IMR-90 (cell line): ENCODE data around the gene IGF1R. TPM values are rescaled to one million over a fixed set of nuclear protein-coding genes. Genes with fewer than 3 reads are reported as not detected.

Experiments
- ATAC-seq: fragments of 200-7000 bp; cut with Tn5 transposase; 2 replicates; pipeline ENCODE4 v1.9.1; 2020; ENCODE audit warnings: low read depth, mild to moderate bottlenecking, moderate library complexity
- BruUV-seq: library from RNA; stranded (reverse); fragments of 400-500 nt; replicated peaks from 2 replicates; lab custom pipeline; 2021; lab: Mats Ljungman, UMichigan
- CTCF ChIA-PET: fragments of 300-600 bp; formaldehyde crosslinking; extraction: SDS; loops from one replicate; lab custom pipeline; 2021; ENCODE audit warnings: antibody characterized with exemption; lab: Yijun Ruan, JAX
- POLR2A ChIA-PET: fragments of 300-600 bp; sonication (Branson Sonifier 250); formaldehyde crosslinking; loops from one replicate; lab custom pipeline; 2022; ENCODE audit warnings: antibody characterized with exemption; ENCODE audit not compliant: unreplicated experiment; lab: Charles Lee
- DNase-seq: peaks from one replicate; pipeline ENCODE4 v3.0.0; 2013
- H2AFZ ChIP-seq: replicated peaks from 2 replicates; pipeline ENCODE3; 2013; ENCODE audit warnings: low read length, mild to moderate bottlenecking; ENCODE audit not compliant: poor library complexity
- H2AK5ac ChIP-seq: 2 replicates; pipeline ENCODE4 v1.6.1; 2013; ENCODE audit warnings: low read depth, low read length, inconsistent platforms
- H2AK9ac ChIP-seq: replicated peaks from 2 replicates; pipeline ENCODE3; 2013; ENCODE audit warnings: mild to moderate bottlenecking, low read depth, low read length, moderate library complexity; ENCODE audit not compliant: poor library complexity
- H2BK120ac ChIP-seq: 2 replicates; pipeline ENCODE4 v1.6.1; 2013; ENCODE audit warnings: low read depth, low read length, inconsistent platforms
- H2BK15ac ChIP-seq: 3 replicates; pipeline ENCODE4 v1.6.1; 2013; ENCODE audit warnings: low read depth, low read length, inconsistent platforms
- H2BK20ac ChIP-seq: 2 replicates; pipeline ENCODE4 v1.6.1; 2013; ENCODE audit warnings: low read depth, mild to moderate bottlenecking, inconsistent platforms, low read length, moderate library complexity
- H2BK5ac ChIP-seq: 2 replicates; pipeline ENCODE4 v1.6.1; 2013; ENCODE audit warnings: mild to moderate bottlenecking, low read depth, low read length, inconsistent platforms; ENCODE audit not compliant: poor library complexity, severe bottlenecking
- H3K14ac ChIP-seq: replicated peaks from 2 replicates; pipeline ENCODE4 v1.6.1; 2013; ENCODE audit warnings: low read depth, low read length, inconsistent platforms
- H3K18ac ChIP-seq: 2 replicates; pipeline ENCODE4 v1.6.1; 2013; ENCODE audit warnings: low read depth, low read length, control low read depth
- H3K23ac ChIP-seq: 2 replicates; pipeline ENCODE4 v1.6.1; 2013; ENCODE audit warnings: low read depth, low read length, inconsistent platforms
- H3K27ac ChIP-seq: 2 replicates; pipeline ENCODE4 v1.5.1; 2013; ENCODE audit warnings: mild to moderate bottlenecking, control low read depth, low read length; ENCODE audit not compliant: insufficient read depth
- H3K27me3 ChIP-seq: 2 replicates; pipeline ENCODE4 v1.6.1; 2013; ENCODE audit warnings: low read length; ENCODE audit not compliant: control insufficient read depth, insufficient read depth
- H3K36me3 ChIP-seq: 2 replicates; pipeline ENCODE4 v1.6.1; 2013; ENCODE audit warnings: low read length, mixed read lengths; ENCODE audit not compliant: control insufficient read depth, insufficient read depth
- H3K4ac ChIP-seq: 2 replicates; pipeline ENCODE4 v1.6.1; 2013; ENCODE audit warnings: low read depth, low read length, inconsistent platforms
- H3K4me1 ChIP-seq: 2 replicates; pipeline ENCODE4 v1.6.1; 2013; ENCODE audit warnings: low read length, mixed read lengths; ENCODE audit not compliant: control insufficient read depth, insufficient read depth
- H3K4me2 ChIP-seq: 2 replicates; pipeline ENCODE4 v1.6.1; 2013; ENCODE audit warnings: low read depth, mild to moderate bottlenecking, control low read depth, low read length, moderate library complexity
- H3K4me3 ChIP-seq: 2 replicates; pipeline ENCODE4 v1.5.1; 2013; ENCODE audit warnings: low read depth, mild to moderate bottlenecking, control low read depth, low read length, moderate library complexity; ENCODE audit not compliant: insufficient read depth
- H3K56ac ChIP-seq: 2 replicates; pipeline ENCODE4 v1.6.1; 2013; ENCODE audit warnings: low read length, inconsistent platforms; ENCODE audit not compliant: insufficient read depth; ENCODE audit errors: extremely low read depth
- H3K79me1 ChIP-seq, 2 experiments: 2 replicates each; pipeline ENCODE4 v1.6.1; 2013; ENCODE audit warnings: low read length in 2 of 2, inconsistent platforms in 1 of 2, low read depth in 1 of 2
- H3K9ac ChIP-seq: 2 replicates; pipeline ENCODE4 v1.6.1; 2013; ENCODE audit warnings: low read depth, low read length, control low read depth
- H3K9me1 ChIP-seq: 2 replicates; pipeline ENCODE4 v1.6.1; 2013; ENCODE audit warnings: low read length, inconsistent platforms; ENCODE audit not compliant: insufficient read depth
- H3K9me3 ChIP-seq: 2 replicates; pipeline ENCODE4 v1.6.1; 2013; ENCODE audit warnings: low read length; ENCODE audit not compliant: control insufficient read depth, insufficient read depth
- H4K20me1 ChIP-seq: 2 replicates; pipeline ENCODE4 v1.6.1; 2013; ENCODE audit warnings: low read length, inconsistent platforms; ENCODE audit not compliant: insufficient read depth
- H4K5ac ChIP-seq: 2 replicates; pipeline ENCODE4 v1.6.1; 2013; ENCODE audit warnings: mild to moderate bottlenecking, low read depth, low read length, control low read depth
- H4K8ac ChIP-seq, 2 experiments: 2 replicates each; pipeline ENCODE4 v1.6.1; 2013; ENCODE audit warnings: low read depth in 2 of 2, low read length in 2 of 2, control low read depth in 1 of 2, inconsistent platforms in 1 of 2
- H4K91ac ChIP-seq: 2 replicates; pipeline ENCODE4 v1.6.1; 2013; ENCODE audit warnings: low read depth, low read length, inconsistent platforms; ENCODE audit not compliant: insufficient read depth
- CEBPB ChIP-seq: IDR thresholded peaks from 2 replicates; pipeline ENCODE4 v1.6.1; 2012; ENCODE audit warnings: low read depth, low read length, improper control_type of control experiment
- CHD1 ChIP-seq: IDR thresholded peaks from 2 replicates; pipeline ENCODE4 v1.6.1; 2012; ENCODE audit warnings: low read depth, low read length, improper control_type of control experiment
- CTCF ChIP-seq: conservative IDR thresholded peaks from 2 replicates; pipeline ENCODE4 v1.5.1; 2012; ENCODE audit warnings: mild to moderate bottlenecking, low read depth, low read length, improper control_type of control experiment
- ELK1 ChIP-seq: fragments of 150-350 bp; IDR thresholded peaks from 2 replicates; pipeline ENCODE4 v1.6.1; 2016; ENCODE audit warnings: low read depth, mild to moderate bottlenecking, low read length, moderate library complexity, borderline replicate concordance
- FOS ChIP-seq: fragments of 150-350 bp; IDR thresholded peaks from 2 replicates; pipeline ENCODE4 v1.6.1; 2016; ENCODE audit warnings: low read depth, low read length
- MAFK ChIP-seq: IDR thresholded peaks from 2 replicates; pipeline ENCODE4 v1.6.1; 2012; ENCODE audit warnings: low read depth, low read length, improper control_type of control experiment
- MAZ ChIP-seq: IDR thresholded peaks from 2 replicates; pipeline ENCODE4 v1.6.1; 2012; ENCODE audit warnings: low read depth, mild to moderate bottlenecking, low read length, improper control_type of control experiment, moderate library complexity, borderline replicate concordance
- NFE2L2 ChIP-seq: fragments of 150-350 bp; IDR thresholded peaks from 2 replicates; pipeline ENCODE4 v1.6.1; 2016; ENCODE audit warnings: low read depth, mild to moderate bottlenecking, low read length
- POLR2A ChIP-seq: IDR thresholded peaks from 2 replicates; pipeline ENCODE4 v1.6.1; 2012; ENCODE audit warnings: mild to moderate bottlenecking, low read depth, low read length
- RAD21 ChIP-seq: IDR thresholded peaks from 2 replicates; pipeline ENCODE4 v1.6.1; 2012; ENCODE audit warnings: low read length, improper control_type of control experiment
- RFX5 ChIP-seq: IDR thresholded peaks from 2 replicates; pipeline ENCODE4 v1.8.0; 2012; ENCODE audit warnings: low read depth, mild to moderate bottlenecking, low read length, moderate library complexity
- SMC3 ChIP-seq: fragments of 150-350 bp; IDR thresholded peaks from 2 replicates; pipeline ENCODE4 v1.6.1; 2016; ENCODE audit warnings: low read depth, mild to moderate bottlenecking, antibody characterized with exemption, low read length, moderate library complexity
- WGBS, 2 experiments: methylation state at CpG; one replicate each; pipeline versions ENCODE4 v1.1.5 to v1.1.7; 2013; ENCODE audit warnings: missing lambda C conversion rate in 2 of 2; ENCODE audit not compliant: insufficient read length in 1 of 2; ENCODE audit errors: extremely low coverage in 2 of 2; 5-methylcytosine and 5-hydroxymethylcytosine counted together
- dilution Hi-C: fragments of 300-500 bp; cut with HindIII; formaldehyde crosslinking; loops from one replicate; pipeline ENCODE4 v1.14.3; 2018; ENCODE audit warnings: low sequenced_read_pairs; ENCODE audit not compliant: unreplicated experiment
- in situ Hi-C: fragments of 300-500 bp; cut with MboI; formaldehyde crosslinking; loops from 3 replicates; pipeline ENCODE4 v1.14.3; 2019; ENCODE audit warnings: low sequenced_read_pairs, inconsistent platforms, mixed read lengths
- intact Hi-C: fragments of 100-400 bp; cut with micrococcal nuclease; formaldehyde crosslinking; loops from 2 replicates; pipeline ENCODE4 v1.10.0; 2022
- polyA plus RNA-seq, 3 experiments: library from polyadenylated mRNA; depleted of rRNA; stranded (reverse); fragments of >200 nt; gene quantifications; 2 replicates each; pipeline ENCODE4 v1.2.3, GENCODE V29; 2012; ENCODE audit warnings: low replicate concordance in 1 of 3
- total RNA-seq: library from RNA; depleted of rRNA; stranded (reverse); fragments of >200 nt; gene quantifications from 2 replicates; pipeline ENCODE4 v1.2.3, GENCODE V29; 2012
- TF ChIP-seq, protein P1 (sequence below): fragments of 150-350 bp; IDR thresholded peaks from 2 replicates; pipeline ENCODE4 v1.6.1; 2017; ENCODE audit warnings: mild to moderate bottlenecking, antibody characterized with exemption, low read length, low read depth

The IGF1R gene
- total and polyA plus RNA-seq, 2 of the 4 experiments (the other 2 are of a cell fraction), result 24.0 to 24.9 TPM

- H2AFZ ChIP-seq, result no peak overlapping the region
- DNase-seq (no peak), ATAC-seq (no peak)
- H3K18ac ChIP-seq, result peak overlapping the region; percentile 31; the same call in 1 of the 2 replicates
- no peaks in the 10 kb centered on the region for H3K27me3 ChIP-seq
- no peak for TF ChIP-seq MAFK
- no peak for TF ChIP-seq POLR2A
- TF ChIP-seq SMC3, result no peak
- TF ChIP-seq RAD21, result no peak
- no peak for TF ChIP-seq ELK1
- no peak for TF ChIP-seq CHD1
- TF ChIP-seq RFX5, result no peak
- no peak for TF ChIP-seq CEBPB
- TF ChIP-seq FOS, result no peak
- TF ChIP-seq NFE2L2, result no peak
- TF ChIP-seq, protein P1, sequence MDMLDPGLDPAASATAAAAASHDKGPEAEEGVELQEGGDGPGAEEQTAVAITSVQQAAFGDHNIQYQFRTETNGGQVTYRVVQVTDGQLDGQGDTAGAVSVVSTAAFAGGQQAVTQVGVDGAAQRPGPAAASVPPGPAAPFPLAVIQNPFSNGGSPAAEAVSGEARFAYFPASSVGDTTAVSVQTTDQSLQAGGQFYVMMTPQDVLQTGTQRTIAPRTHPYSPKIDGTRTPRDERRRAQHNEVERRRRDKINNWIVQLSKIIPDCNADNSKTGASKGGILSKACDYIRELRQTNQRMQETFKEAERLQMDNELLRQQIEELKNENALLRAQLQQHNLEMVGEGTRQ, result no peak
- no peak for TF ChIP-seq MAZ
- no peak for TF ChIP-seq CTCF
- H3K4me2 ChIP-seq, result no peak overlapping the region; the same call in 1 of the 2 replicates
- peak overlapping the region; percentile 43 for H2AK9ac ChIP-seq
- H4K5ac ChIP-seq, result no peak overlapping the region; the same call in 1 of the 2 replicates
- no TSS peak for BruUV-seq
- POLR2A ChIA-PET, result no interaction called here
- peaks cover 94% of the 10 kb centered on the region for H4K20me1 ChIP-seq
- H3K14ac ChIP-seq, result peak overlapping the region; percentile 71
- H4K8ac ChIP-seq, result peak overlapping the region in 1 of 2 experiments; percentile 1; a peak in 1 of 4 replicates
- dilution Hi-C loops (no loop called here), intact Hi-C loops (loop anchor here (5.0 kb wide), 1 partner anchor 58 kb away; no protein-coding TSS in a partner anchor), in situ Hi-C loops (no loop called here)
- peak overlapping the region; percentile 79 for H3K23ac ChIP-seq
- no peaks in the 10 kb centered on the region for H3K9me3 ChIP-seq
- peak overlapping the region; percentile 84; the same call in 1 of the 2 replicates for H2AK5ac ChIP-seq
- peak overlapping the region; percentile 68; the same call in 2 of the 3 replicates for H2BK15ac ChIP-seq
- H3K4ac ChIP-seq, result peak overlapping the region; percentile 76
- CTCF ChIA-PET, result interaction anchor here (0.6 to 0.8 kb wide), 2 partner anchors 14 to 151 kb away, joined by 3 to 4 read pairs; no protein-coding TSS in a partner anchor
- H3K56ac ChIP-seq, result no peak overlapping the region
- peaks cover 46% of the 10 kb centered on the region for H3K4me1 ChIP-seq
- H3K36me3 ChIP-seq, result no peaks in the 10 kb centered on the region
- H2BK120ac ChIP-seq, result peak overlapping the region; percentile 38; the same call in 1 of the 2 replicates
- peak overlapping the region; percentile 44 for H2BK5ac ChIP-seq
- peaks cover 18 to 90% of the 10 kb centered on the region in 2 experiments for H3K79me1 ChIP-seq
- H3K9ac ChIP-seq, result peak overlapping the region; percentile 2; the same call in 1 of the 2 replicates
- H3K27ac ChIP-seq, result peak overlapping the region; percentile 26; the same call in 1 of the 2 replicates
- H4K91ac ChIP-seq, result peak overlapping the region; percentile 34; the same call in 1 of the 2 replicates
- H3K9me1 ChIP-seq, result peaks cover 48% of the 10 kb centered on the region
- WGBS, 2 experiments, result 94% methylated on average over 2 of the region's 7 CpGs; no CpG with 5 or more reads in 1 of the 2 experiments
- peak overlapping the region; percentile 33; the same call in 1 of the 2 replicates for H2BK20ac ChIP-seq
- no peak overlapping the region for H3K4me3 ChIP-seq
Measured at GRCh38 chr15:98669638-98670037, 21.3 kb downstream of the IGF1R start.
